SK-N-SH (cell line): ENCODE measurements around the gene IDH2.

Experiments
- CTCF ChIP-seq: fragments of 200-600 bp; sonication (generic); IDR thresholded peaks from 2 replicates; pipeline ENCODE4 v1.6.1; 2017; ENCODE audit warnings: antibody characterized with exemption, mild to moderate bottlenecking, moderate library complexity
- EZH2phosphoT487 ChIP-seq: fragments of 200-600 bp; sonication (generic); IDR thresholded peaks from 2 replicates; pipeline ENCODE4 v1.6.1; 2017; ENCODE audit warnings: low read depth, mixed run types, mild to moderate bottlenecking, antibody characterized with exemption, moderate library complexity, borderline replicate concordance
- JUND ChIP-seq: IDR thresholded peaks from 2 replicates; pipeline ENCODE4 v1.4.0; 2012
- NRF1 ChIP-seq: IDR thresholded peaks from 2 replicates; pipeline ENCODE4 v1.6.1; 2012; ENCODE audit warnings: low read depth, mild to moderate bottlenecking, low read length
- POLR2AphosphoS5 ChIP-seq: IDR thresholded peaks from 2 replicates; pipeline ENCODE4 v1.6.1; 2012; ENCODE audit warnings: low read depth, low read length
- RFX5 ChIP-seq: IDR thresholded peaks from 2 replicates; pipeline ENCODE4 v1.6.1; 2012; ENCODE audit warnings: mild to moderate bottlenecking, improper control_type of control experiment, low read length
- TAF1 ChIP-seq: IDR thresholded peaks from 2 replicates; pipeline ENCODE4 v1.6.1; 2012; ENCODE audit warnings: low read depth, mild to moderate bottlenecking, low read length, moderate library complexity, borderline replicate concordance
- TEAD4 ChIP-seq: IDR thresholded peaks from 2 replicates; pipeline ENCODE4 v1.4.0; 2012; ENCODE audit warnings: mild to moderate bottlenecking, borderline replicate concordance; ENCODE audit not compliant: insufficient read depth
- ZBTB33 ChIP-seq: IDR thresholded peaks from 2 replicates; pipeline ENCODE4 v1.4.0; 2012; ENCODE audit warnings: low read depth, borderline replicate concordance
- TF ChIP-seq, protein P1 (sequence below): fragments of 150-350 bp; IDR thresholded peaks from 2 replicates; pipeline ENCODE4 v1.6.1; 2017; ENCODE audit warnings: antibody characterized with exemption, low read length, low read depth, borderline replicate concordance

- TF ChIP-seq TAF1 (no peak), CTCF (no peak), EZH2phosphoT487 (no peak), ZBTB33 (no peak), NRF1 (no peak), TEAD4 (no peak), JUND (no peak), POLR2AphosphoS5 (no peak), RFX5 (no peak)
- TF ChIP-seq, protein P1, sequence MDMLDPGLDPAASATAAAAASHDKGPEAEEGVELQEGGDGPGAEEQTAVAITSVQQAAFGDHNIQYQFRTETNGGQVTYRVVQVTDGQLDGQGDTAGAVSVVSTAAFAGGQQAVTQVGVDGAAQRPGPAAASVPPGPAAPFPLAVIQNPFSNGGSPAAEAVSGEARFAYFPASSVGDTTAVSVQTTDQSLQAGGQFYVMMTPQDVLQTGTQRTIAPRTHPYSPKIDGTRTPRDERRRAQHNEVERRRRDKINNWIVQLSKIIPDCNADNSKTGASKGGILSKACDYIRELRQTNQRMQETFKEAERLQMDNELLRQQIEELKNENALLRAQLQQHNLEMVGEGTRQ = no peak
These were observed 55.3 kb downstream of the IDH2 start for GRCh38 chr15:90046911-90047392.
